HepG2 (cell line): ENCODE results near the gene UBQLN4. TPM values are rescaled to one million over a fixed set of nuclear protein-coding genes. Genes with fewer than 3 reads are reported as not detected.

Experiments
- DR1 ChIP-seq: sonication (generic); formaldehyde crosslinking; IDR thresholded peaks from 2 replicates; pipeline ENCODE4 v1.8.0; 2021; ENCODE audit warnings: mild to moderate bottlenecking, missing genetic modification reagents, inconsistent platforms
- HNF1A ChIP-seq, 2 experiments: sonication (generic) in 1 of 2; formaldehyde crosslinking in 1 of 2; IDR thresholded peaks; 2 replicates each; pipeline versions ENCODE4 v1.4.0 to v1.6.1; 2016 to 2020; ENCODE audit warnings: borderline replicate concordance in 1 of 2, low read depth in 1 of 2, mild to moderate bottlenecking in 1 of 2, missing genetic modification reagents in 1 of 2
- HNRNPK ChIP-seq: fragments of 200-400 bp; formaldehyde crosslinking; IDR thresholded peaks from 2 replicates; pipeline ENCODE4 v1.6.1; 2018; ENCODE audit warnings: low read length, low read depth, moderate library complexity, mild to moderate bottlenecking; ENCODE audit not compliant: poor library complexity, severe bottlenecking
- KLF13 ChIP-seq: sonication (generic); formaldehyde crosslinking; IDR thresholded peaks from 2 replicates; pipeline ENCODE4 v1.4.0; 2020; ENCODE audit warnings: mild to moderate bottlenecking, missing genetic modification reagents
- NONO ChIP-seq, 2 experiments: fragments of 450-650 bp in 1 of 2; sonication (generic) in 1 of 2; formaldehyde crosslinking in 1 of 2; IDR thresholded peaks in 1 of 2; conservative IDR thresholded peaks in 1 of 2; 2 replicates each; pipeline versions ENCODE4 v1.6.1 to v1.8.0; 2017 to 2022; ENCODE audit warnings: mild to moderate bottlenecking in 1 of 2, missing genetic modification reagents in 1 of 2, moderate library complexity in 1 of 2
- SALL2 ChIP-seq: sonication (generic); formaldehyde crosslinking; IDR thresholded peaks from 2 replicates; pipeline ENCODE4 v1.8.1; 2023; ENCODE audit warnings: mild to moderate bottlenecking, missing genetic modification reagents, inconsistent platforms
- ZNF18 ChIP-seq: sonication (generic); formaldehyde crosslinking; IDR thresholded peaks from 2 replicates; pipeline ENCODE4 v1.8.0; 2022; ENCODE audit warnings: mild to moderate bottlenecking, missing genetic modification reagents; ENCODE audit not compliant: insufficient replicate concordance
- ZNF225 ChIP-seq: sonication (generic); formaldehyde crosslinking; IDR thresholded peaks from 2 replicates; pipeline ENCODE4 v1.4.0; 2020; ENCODE audit warnings: mild to moderate bottlenecking, missing genetic modification reagents
- ZNF335 ChIP-seq: sonication (generic); formaldehyde crosslinking; IDR thresholded peaks from 2 replicates; pipeline ENCODE4 v1.4.0; 2020; ENCODE audit warnings: missing genetic modification reagents
- ZNF460 ChIP-seq: sonication (generic); formaldehyde crosslinking; IDR thresholded peaks from 2 replicates; pipeline ENCODE4 v1.5.1; 2020; ENCODE audit warnings: missing genetic modification reagents, mild to moderate bottlenecking, borderline replicate concordance
- ZNF549 ChIP-seq: sonication (generic); formaldehyde crosslinking; IDR thresholded peaks from 2 replicates; pipeline ENCODE4 v1.5.0; 2020; ENCODE audit warnings: missing genetic modification reagents
- ZNF816 ChIP-seq: sonication (generic); formaldehyde crosslinking; IDR thresholded peaks from 2 replicates; pipeline ENCODE4 v1.8.0; 2022; ENCODE audit warnings: missing genetic modification reagents, mild to moderate bottlenecking, borderline replicate concordance
- polyA plus RNA-seq, 8 experiments: library from polyadenylated mRNA; depleted of rRNA in 3 of 8; stranded (reverse) in 7 of 8; unstranded in 1 of 8; fragments of >200 nt; fragmentation: Illumina TruSeq in 4 of 8; extraction: Trizol in 4 of 8; gene quantifications; 2 replicates each; pipeline versions ENCODE4 v1.2.1 to v1.2.3, GENCODE V29; 2011 to 2016; ENCODE audit warnings: low read depth in 4 of 8, missing spikeins in 1 of 8, mixed read lengths in 1 of 8; ENCODE audit not compliant: insufficient read depth in 1 of 8
- total RNA-seq, 5 experiments: library from RNA; depleted of rRNA; stranded (reverse); fragments of >200 nt; fragmentation: Illumina TruSeq; extraction: Trizol; gene quantifications; 2 replicates each; pipeline ENCODE4 v1.2.3, GENCODE V29; 2016; ENCODE audit warnings: low read depth in 1 of 5
- TF ChIP-seq, protein P1 (sequence below): sonication (generic); formaldehyde crosslinking; IDR thresholded peaks from 2 replicates; pipeline ENCODE4 v1.4.0; 2020; ENCODE audit warnings: missing genetic modification reagents
- TF ChIP-seq, protein P2 (sequence below), 2 experiments: IDR thresholded peaks; 2 replicates each; pipeline ENCODE4 v1.6.1; 2011 to 2012; ENCODE audit warnings: low read length in 2 of 2, borderline replicate concordance in 1 of 2, low read depth in 1 of 2, mild to moderate bottlenecking in 1 of 2, moderate library complexity in 1 of 2
- TF ChIP-seq, protein P3 (sequence below): IDR thresholded peaks from 2 replicates; pipeline ENCODE4 v1.6.1; 2016; ENCODE audit warnings: mild to moderate bottlenecking, missing biosample characterization, missing genetic modification reagents

UBQLN4 gene
- total and polyA plus RNA-seq, 2 of the 13 experiments (the other 11 are each of a cell fraction or from before 2014, with no cell fraction given), result 31.5 to 39.8 TPM

DNA sequence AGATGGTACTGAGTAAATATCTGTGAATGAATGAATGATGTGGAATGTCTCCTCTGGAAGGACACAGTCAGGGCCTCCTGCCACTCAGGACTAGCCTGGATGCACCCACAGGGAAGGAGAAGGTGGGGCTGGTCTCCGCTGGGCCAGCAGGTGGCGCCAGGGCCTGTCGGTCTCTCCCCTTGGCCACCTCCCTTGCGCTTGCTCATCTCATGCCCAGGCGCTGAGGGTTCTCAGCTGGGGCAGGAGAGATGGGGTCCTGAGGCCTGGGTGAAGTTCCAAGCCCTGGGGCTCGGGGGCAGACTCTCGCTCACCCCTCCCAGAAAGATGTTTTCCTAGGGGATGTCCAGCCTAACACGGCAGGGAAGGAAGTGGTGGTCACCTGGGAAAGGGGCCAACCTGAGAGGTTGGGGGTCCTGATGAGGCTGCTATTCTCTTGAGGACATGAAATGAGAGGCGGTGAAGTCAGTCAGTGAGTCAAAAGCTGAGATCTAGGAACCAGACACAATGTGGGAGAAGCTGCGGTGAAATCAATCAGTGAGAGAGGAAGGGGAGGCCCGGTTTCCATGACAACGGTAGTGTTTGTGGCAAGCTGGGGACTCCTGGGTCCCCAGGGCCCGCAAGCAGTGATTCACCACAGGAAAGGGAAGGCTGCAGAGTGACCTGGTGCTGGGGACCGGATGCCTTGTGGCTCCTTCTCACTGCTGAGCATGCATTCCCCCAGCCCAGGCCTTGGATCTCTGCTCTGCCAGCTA is 43.2 kb upstream of the UBQLN4 start (continued):
- TF ChIP-seq HNF1A (IDR thresholded peaks at IDR 0.05; ENCODE audit: low read depth), result no peak
- peak; percentile 64; the same call in 1 of the 2 replicates for TF ChIP-seq HNF1A (CRISPR knock-in tag; IDR thresholded peaks at IDR 0.05; ENCODE audit: borderline replicate concordance)
- no peak for TF ChIP-seq DR1
- TF ChIP-seq, protein P1, sequence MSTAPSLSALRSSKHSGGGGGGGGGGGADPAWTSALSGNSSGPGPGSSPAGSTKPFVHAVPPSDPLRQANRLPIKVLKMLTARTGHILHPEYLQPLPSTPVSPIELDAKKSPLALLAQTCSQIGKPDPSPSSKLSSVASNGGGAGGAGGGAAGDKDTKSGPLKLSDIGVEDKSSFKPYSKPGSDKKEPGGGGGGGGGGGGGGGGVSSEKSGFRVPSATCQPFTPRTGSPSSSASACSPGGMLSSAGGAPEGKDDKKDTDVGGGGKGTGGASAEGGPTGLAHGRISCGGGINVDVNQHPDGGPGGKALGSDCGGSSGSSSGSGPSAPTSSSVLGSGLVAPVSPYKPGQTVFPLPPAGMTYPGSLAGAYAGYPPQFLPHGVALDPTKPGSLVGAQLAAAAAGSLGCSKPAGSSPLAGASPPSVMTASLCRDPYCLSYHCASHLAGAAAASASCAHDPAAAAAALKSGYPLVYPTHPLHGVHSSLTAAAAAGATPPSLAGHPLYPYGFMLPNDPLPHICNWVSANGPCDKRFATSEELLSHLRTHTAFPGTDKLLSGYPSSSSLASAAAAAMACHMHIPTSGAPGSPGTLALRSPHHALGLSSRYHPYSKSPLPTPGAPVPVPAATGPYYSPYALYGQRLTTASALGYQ (CRISPR knock-in tag), result no peak
- no peak for TF ChIP-seq KLF13 (CRISPR knock-in tag)
- TF ChIP-seq SALL2 (CRISPR knock-in tag), result no peak
- 0 out of 2 replicates have a peak, but pooled peaks have one; percentile 41 for TF ChIP-seq ZNF225
- TF ChIP-seq, protein P2, sequence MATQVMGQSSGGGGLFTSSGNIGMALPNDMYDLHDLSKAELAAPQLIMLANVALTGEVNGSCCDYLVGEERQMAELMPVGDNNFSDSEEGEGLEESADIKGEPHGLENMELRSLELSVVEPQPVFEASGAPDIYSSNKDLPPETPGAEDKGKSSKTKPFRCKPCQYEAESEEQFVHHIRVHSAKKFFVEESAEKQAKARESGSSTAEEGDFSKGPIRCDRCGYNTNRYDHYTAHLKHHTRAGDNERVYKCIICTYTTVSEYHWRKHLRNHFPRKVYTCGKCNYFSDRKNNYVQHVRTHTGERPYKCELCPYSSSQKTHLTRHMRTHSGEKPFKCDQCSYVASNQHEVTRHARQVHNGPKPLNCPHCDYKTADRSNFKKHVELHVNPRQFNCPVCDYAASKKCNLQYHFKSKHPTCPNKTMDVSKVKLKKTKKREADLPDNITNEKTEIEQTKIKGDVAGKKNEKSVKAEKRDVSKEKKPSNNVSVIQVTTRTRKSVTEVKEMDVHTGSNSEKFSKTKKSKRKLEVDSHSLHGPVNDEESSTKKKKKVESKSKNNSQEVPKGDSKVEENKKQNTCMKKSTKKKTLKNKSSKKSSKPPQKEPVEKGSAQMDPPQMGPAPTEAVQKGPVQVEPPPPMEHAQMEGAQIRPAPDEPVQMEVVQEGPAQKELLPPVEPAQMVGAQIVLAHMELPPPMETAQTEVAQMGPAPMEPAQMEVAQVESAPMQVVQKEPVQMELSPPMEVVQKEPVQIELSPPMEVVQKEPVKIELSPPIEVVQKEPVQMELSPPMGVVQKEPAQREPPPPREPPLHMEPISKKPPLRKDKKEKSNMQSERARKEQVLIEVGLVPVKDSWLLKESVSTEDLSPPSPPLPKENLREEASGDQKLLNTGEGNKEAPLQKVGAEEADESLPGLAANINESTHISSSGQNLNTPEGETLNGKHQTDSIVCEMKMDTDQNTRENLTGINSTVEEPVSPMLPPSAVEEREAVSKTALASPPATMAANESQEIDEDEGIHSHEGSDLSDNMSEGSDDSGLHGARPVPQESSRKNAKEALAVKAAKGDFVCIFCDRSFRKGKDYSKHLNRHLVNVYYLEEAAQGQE (IDR thresholded peaks at IDR 0.05; ENCODE audit: borderline replicate concordance in 1 of 2, low read depth in 1 of 2, low read length in 2 of 2), result no peak
- TF ChIP-seq ZNF18 (CRISPR knock-in tag), result no peak
- TF ChIP-seq NONO (IDR thresholded peaks at IDR 0.05), result no peak
- TF ChIP-seq NONO (CRISPR knock-in tag; conservative IDR thresholded peaks at IDR 0.05), result peak; percentile 59; the same call in 1 of the 2 replicates
- TF ChIP-seq ZNF816, result no peak
- TF ChIP-seq, protein P3, sequence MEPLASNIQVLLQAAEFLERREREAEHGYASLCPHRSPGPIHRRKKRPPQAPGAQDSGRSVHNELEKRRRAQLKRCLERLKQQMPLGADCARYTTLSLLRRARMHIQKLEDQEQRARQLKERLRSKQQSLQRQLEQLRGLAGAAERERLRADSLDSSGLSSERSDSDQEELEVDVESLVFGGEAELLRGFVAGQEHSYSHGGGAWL, result no peak
- TF ChIP-seq HNRNPK, result no peak
- TF ChIP-seq ZNF549 (CRISPR knock-in tag), result no peak
- TF ChIP-seq ZNF335 (CRISPR knock-in tag), result no peak
- no peak for TF ChIP-seq ZNF460 (CRISPR knock-in tag)
